ENCODE measurements around the gene SNTA1.
A peak's percentile ranks its signal among the peaks of the same experiment; 100 is the strongest.
"Not testable (repeated sequence)": the region's sequence is repeated elsewhere in the genome, so short reads cannot be mapped to it uniquely, and the experiment has no call there.

The SNTA1 gene

GRCh38 chr20:33443512-33444239, at the start of gene SNTA1:
SNTA1 (minus strand) TSS chr20:33443763; CDS start chr20:33443620, 143 bp downstream.
- H3K4me3 ChIP-seq (ENCODE audit: low read depth, low read length) = peak within 1 kb of the TSS; percentile 71
- TF ChIP-seq CTCF (IDR thresholded peaks at IDR 0.05; ENCODE audit: insufficient read depth, low read length, missing control alignments) = no peak
- DNase-seq (ENCODE audit: low read depth, low spot score) = no peak
- ChIA-PET POLR2A (interaction anchor here (0.6 to 0.9 kb wide), 5 partner anchors 21 to 223 kb away, joined by 3 to 4 read pairs (median 4); partner anchors contain the start of genes ACTL10 and CBFA2T2), CTCF (interaction anchor here (1.2 to 4.8 kb wide), 2 partner anchors 9 to 209 kb away, joined by 5 to 22 read pairs; no protein-coding TSS in a partner anchor)

GRCh38 chr20:33490934-33491656, 47.5 kb upstream of the SNTA1 start:
- POLR2A ChIA-PET = interaction anchor here (0.7 to 1.7 kb wide), 2 partner anchors 10 to 76 kb away, joined by 3 to 5 read pairs; no protein-coding TSS in a partner anchor
- peak overlapping the region; percentile 73 for H3K4me3 ChIP-seq (ENCODE audit: low read depth, low read length)
- CTCF ChIA-PET = interaction anchor here (0.9 kb wide), 1 partner anchor 12 kb away, joined by 3 read pairs; no protein-coding TSS in a partner anchor
- TF ChIP-seq CTCF (IDR thresholded peaks at IDR 0.05; ENCODE audit: insufficient read depth, low read length, missing control alignments) = no peak
- DNase-seq (ENCODE audit: low read depth, low spot score) = no peak

- ChIA-PET CTCF (interaction anchor here (1.0 to 1.9 kb wide), 5 partner anchors 16 to 177 kb away, joined by 3 to 11 read pairs (median 5); partner anchors contain the start of gene ACTL10), POLR2A (interaction anchor here (0.6 to 1.7 kb wide), 12 partner anchors 11 to 239 kb away, joined by 3 to 5 read pairs (median 3); partner anchors contain the start of genes ACTL10 and SNTA1)
- H3K4me3 ChIP-seq (ENCODE audit: low read depth, low read length) = peak within 1 kb of the TSS; percentile 73
- no peak for TF ChIP-seq CTCF (IDR thresholded peaks at IDR 0.05; ENCODE audit: insufficient read depth, low read length, missing control alignments)
- no peak for DNase-seq (ENCODE audit: low read depth, low spot score)
Measured at GRCh38 chr20:33490023-33490933, 46.7 kb upstream of the SNTA1 start, which contains the start of gene CBFA2T2. CBFA2T2 (plus strand) TSS chr20:33490096; CDS start chr20:33490268, 172 bp downstream.

- ChIA-PET CTCF (interaction anchor here (1.0 to 1.9 kb wide), 5 partner anchors 17 to 178 kb away, joined by 3 to 11 read pairs (median 5); partner anchors contain the start of gene ACTL10), POLR2A (interaction anchor here (0.6 to 1.7 kb wide), 11 partner anchors 12 to 240 kb away, joined by 3 to 5 read pairs (median 3); partner anchors contain the start of genes ACTL10 and SNTA1)
- DNase-seq (ENCODE audit: low read depth, low spot score) = peak; percentile 69
- peak overlapping the region; percentile 72 for H3K4me3 ChIP-seq (ENCODE audit: low read depth, low read length)
- no peak for TF ChIP-seq CTCF (IDR thresholded peaks at IDR 0.05; ENCODE audit: insufficient read depth, low read length, missing control alignments)
Measured at GRCh38 chr20:33489495-33490022, 46.0 kb upstream of the SNTA1 start.

GRCh38 chr20:33488661-33489494, 45.3 kb upstream of the SNTA1 start:
- peak overlapping the region; percentile 72 for H3K4me3 ChIP-seq (ENCODE audit: low read depth, low read length)
- POLR2A ChIA-PET = interaction anchor here (1.0 to 1.7 kb wide), 5 partner anchors 12 to 178 kb away, joined by 3 to 5 read pairs (median 3); partner anchors contain the start of gene ACTL10
- DNase-seq (ENCODE audit: low read depth, low spot score) = not testable (repeated sequence)
- CTCF ChIA-PET = interaction anchor here (1.0 to 1.9 kb wide), 5 partner anchors 18 to 179 kb away, joined by 3 to 11 read pairs (median 5); partner anchors contain the start of gene ACTL10
